Epithelial cell of proximal tubule (primary cell): ENCODE measurements around the gene URM1. TPM values are rescaled to one million over a fixed set of nuclear protein-coding genes. Genes with fewer than 3 reads are reported as not detected.

ENCODE experiments used
- DNase-seq: peaks from one replicate; pipeline ENCODE4 v3.0.0-alpha.2; 2011; ENCODE audit warnings: low read depth
- H3K4me3 ChIP-seq: 2 replicates; pipeline ENCODE4 v1.5.1; 2011; ENCODE audit warnings: low read depth, mild to moderate bottlenecking, low read length
- CTCF ChIP-seq: conservative IDR thresholded peaks from 2 replicates; pipeline ENCODE4 v1.5.1; 2012; ENCODE audit warnings: low read depth, mild to moderate bottlenecking, low read length
- total RNA-seq: library from RNA; depleted of rRNA; stranded (reverse); fragments of >200 nt; gene quantifications from 2 replicates; pipeline ENCODE4 v1.2.3, GENCODE V29; 2015

URM1 gene
- total RNA-seq, 1 donor from 2014 or later, result 39.4 TPM

- TF ChIP-seq CTCF, result no peak
- no peak overlapping the region for H3K4me3 ChIP-seq
- no peak for DNase-seq
Measured at GRCh38 chr9:128392302-128393144, 21.3 kb downstream of the URM1 start.

- DNase-seq, result no peak
- no peak overlapping the region for H3K4me3 ChIP-seq
- no peak for TF ChIP-seq CTCF
Measured at GRCh38 chr9:128393145-128393775, 22.1 kb downstream of the URM1 start.

- H3K4me3 ChIP-seq, result no peak overlapping the region
- TF ChIP-seq CTCF, result no peak
- DNase-seq, result no peak
Measured at GRCh38 chr9:128393970-128394369, 22.8 kb downstream of the URM1 start.

GRCh38 chr9:128394379-128395168 lies 23.4 kb downstream of the URM1 start:
- H3K4me3 ChIP-seq, result no peak overlapping the region
- TF ChIP-seq CTCF, result no peak
- no peak for DNase-seq

- TF ChIP-seq CTCF, result no peak
- no peak for DNase-seq
- H3K4me3 ChIP-seq, result no peak overlapping the region
Measured at GRCh38 chr9:128396970-128397613, 25.9 kb downstream of the URM1 start.

- TF ChIP-seq CTCF, result no peak
- H3K4me3 ChIP-seq, result no peak overlapping the region
- DNase-seq, result no peak
Measured at GRCh38 chr9:128397831-128398230, 26.7 kb downstream of the URM1 start.
